CD4-positive, alpha-beta T cell treated with Interleukin-6 for 4 hours (primary cell): ENCODE measurements around the gene RASSF3.

Source experiments
- DNase-seq: peaks from one replicate; pipeline ENCODE4 v3.0.0-alpha.2; 2020; ENCODE audit warnings: mixed read lengths

The RASSF3 gene

DNA sequence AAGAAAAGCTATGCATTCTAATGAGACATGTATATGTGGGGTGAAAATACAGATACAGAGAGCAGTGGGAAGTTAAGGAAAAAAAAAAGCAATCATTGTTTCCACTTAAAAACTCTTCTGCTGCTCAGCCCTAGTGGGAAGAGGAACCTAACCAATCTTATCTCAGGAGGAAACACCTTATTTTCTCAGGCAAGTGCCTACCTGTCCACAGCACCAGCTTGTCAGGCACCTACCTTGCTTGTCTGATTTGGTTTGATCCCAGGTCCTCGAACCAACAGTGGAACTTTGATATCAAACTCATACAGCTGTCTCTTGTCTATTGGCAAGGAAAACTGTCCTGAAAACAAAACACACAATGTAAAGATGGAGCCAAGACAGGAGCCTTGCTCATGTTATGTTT, 126.5 kb downstream of the RASSF3 start:
- DNase-seq: no peak

DNA sequence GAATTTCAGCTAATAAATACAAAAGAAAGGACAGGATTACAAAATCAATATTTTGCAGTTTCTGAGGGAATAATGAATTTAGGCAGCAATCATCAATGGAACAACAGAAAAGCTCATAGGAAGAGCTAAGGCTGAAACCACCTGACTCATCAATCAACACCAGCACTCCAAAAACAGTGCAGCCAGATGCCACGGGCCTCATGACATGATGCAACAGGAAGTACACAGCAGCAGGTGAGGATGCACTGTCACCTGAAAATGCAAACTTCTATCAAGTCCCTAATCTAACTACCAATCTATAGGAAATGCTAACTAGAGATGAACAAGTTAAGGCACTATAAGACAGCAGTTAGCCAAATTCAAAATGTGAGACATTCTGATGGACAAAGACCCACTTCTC, 127.2 kb downstream of the RASSF3 start:
- DNase-seq: peak; percentile 53

DNA sequence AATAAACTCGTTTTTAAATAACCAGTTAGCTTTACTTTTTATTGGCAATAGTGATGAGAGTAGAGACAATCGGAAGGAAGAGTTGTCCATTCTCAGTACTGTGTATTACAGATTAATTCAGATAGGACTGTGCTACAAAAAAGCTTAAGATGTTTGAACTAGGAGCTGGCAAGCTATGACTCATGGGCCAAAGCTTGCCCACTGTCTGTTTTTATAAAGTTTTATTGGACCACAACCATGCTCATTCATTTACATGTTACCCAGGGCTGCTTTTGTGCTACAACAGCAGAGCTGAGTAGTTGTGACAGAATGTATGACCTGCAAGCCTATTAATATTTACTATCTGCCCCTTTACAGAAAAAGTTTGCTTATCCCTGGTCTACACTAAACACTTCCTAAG, 129.5 kb downstream of the RASSF3 start:
- no peak for DNase-seq

DNA sequence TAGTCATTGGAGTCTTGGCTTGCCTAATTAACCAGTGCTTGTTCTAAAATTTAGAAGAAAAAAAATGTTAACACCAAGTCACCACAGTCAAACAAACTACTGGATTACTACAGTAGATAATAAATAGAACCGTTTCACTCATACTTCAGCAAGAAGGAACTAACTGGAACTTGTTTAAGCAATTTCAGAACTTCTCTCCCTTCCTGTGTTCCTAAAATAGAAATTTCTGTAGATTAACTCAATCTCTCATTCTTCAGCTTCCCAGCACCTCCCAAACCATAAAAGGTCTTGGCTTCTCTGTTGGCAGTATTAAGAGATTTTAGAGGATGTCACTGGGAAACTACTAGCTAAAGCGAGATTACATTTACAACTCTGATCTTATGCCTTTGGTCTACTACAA, 130.4 kb downstream of the RASSF3 start:
- DNase-seq: no peak

DNA sequence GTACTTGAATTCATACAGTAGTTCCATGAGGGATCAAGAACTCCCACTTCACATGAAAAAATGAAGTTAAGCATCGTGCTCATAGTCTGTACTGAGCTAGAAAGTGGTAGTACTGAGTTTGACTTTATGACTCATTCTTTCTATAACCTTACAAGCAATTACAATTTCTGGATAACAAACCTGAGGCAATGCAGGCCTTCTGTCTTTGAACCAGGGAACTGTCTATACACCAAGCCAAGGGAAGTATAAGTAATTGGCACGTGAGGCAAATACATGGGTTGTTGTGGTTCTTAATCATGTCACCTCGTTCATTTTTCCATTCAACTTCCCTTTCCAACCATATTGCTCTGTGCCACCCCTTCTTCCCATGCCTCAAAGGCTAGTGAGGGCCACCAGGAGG, 132.1 kb downstream of the RASSF3 start:
- DNase-seq: no peak

DNA sequence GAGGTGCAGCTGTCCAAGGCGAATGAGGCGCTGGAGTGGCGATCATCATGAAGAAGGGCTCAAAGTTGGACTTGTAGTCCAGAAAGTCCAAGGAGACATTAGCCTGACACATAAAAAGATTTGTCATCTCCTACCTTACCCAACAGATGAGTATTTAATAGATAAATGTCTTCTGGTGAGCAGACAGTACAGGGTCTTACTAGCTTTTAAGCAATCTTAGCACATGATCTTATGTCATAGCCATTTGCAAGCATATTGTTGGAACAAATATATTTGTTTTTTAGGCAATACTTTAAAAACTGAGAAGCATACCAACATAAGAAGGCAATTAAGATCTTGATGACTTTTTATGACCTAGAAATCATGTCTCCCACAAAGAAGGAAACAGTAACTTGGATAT, 132.9 kb downstream of the RASSF3 start:
- DNase-seq: no peak

DNA sequence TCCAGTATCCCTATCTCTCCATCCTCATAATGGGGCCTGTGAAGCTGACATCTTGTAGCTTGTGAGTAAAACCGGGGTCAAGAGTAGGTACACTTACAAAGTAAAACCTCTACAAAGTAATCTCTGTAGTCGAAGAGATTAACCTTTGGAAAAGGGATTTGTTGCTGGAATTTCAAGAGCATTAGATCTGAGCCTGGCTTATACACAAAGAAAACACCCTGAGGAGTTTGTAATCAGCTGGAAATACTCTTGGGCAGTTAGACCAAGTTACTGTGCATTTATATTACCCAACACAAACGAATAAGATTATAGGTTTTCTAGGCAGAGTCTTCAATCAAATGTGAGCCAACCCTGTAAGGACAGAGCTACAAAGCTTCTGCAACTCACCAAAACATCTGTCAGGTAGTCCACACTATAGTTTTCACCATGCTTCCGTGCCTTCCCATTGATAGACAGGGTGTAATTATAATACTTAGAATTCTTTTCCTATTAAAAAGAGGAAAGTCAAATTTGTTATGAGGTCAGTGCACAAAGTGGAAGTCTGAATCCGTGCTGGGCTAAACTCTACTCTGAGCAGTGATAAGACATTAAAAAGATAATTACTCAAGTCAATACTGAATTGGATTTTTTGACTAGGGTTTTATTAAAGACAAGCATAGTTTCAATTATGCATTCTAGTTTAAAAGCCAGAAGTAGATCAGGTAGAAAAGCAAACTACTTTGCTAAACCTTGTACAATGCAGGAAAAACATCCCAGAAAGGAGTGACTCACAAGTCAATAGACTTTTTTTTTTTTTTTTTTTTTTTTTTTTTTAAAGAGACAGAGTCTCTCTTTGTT, 134.3 kb downstream of the RASSF3 start:
- DNase-seq: no peak

DNA sequence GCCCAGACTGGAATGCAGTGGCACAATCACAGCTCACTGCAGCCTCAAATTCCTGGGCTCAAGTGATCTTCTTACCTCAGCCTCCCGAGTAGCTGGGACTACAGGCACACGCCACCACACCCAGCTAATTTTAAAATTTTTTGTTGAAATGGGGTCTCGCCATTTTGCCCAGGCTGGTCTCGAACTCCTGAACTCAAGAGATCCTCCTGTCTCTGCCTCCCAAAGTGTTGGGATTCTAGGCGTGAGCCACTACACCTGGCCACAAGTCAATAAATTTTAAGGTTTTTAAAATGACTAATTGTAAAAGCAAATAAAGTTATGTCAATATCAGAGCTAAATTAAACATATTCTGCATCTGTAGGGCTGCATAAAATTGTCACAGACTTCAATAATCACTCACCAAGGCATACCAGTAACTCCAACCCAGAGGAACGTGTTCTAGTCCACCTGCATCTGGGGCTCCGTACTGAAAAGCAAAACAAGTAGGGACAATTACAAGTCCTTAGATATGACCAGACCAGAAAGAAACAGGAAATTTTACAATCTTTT, 135.0 kb downstream of the RASSF3 start:
- DNase-seq: no peak

DNA sequence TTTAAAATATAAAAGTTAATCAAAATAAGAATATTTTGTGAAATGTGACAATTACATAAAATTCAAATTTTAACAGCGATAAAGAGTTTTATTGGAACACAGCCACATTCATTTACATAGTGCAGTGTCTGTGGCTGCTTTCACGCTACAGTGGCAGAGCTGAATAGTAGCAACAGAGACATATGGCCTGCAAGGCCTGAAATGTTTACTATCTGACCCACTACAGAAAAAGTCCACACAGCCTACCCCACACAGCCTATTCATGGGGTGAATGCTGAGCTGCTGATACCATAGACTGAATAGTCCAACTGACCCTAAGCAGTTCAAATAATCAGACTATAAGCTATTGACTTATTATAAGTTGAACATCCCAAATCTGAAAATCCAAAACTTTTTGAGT, 135.7 kb downstream of the RASSF3 start:
- DNase-seq: no peak

DNA sequence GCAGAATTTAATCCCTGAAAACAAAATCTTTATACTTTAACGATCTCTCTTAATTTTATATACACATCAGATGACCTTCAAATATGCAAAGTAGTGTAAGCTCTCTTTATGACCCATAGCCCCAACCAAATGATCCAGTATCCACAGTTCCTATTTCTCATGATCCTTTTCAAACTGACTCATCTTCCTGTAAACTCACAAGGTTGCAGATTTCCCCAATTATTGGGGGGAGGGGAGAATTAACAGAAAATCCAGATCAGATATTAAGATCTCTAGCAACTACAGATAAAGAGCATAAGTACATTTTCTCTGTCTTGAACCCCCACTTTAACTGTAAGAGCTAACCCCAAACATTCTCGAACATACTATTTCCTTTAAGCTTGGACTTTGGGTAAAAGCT, 136.4 kb downstream of the RASSF3 start:
- no peak for DNase-seq
